K562 (cell line): ENCODE results near the gene CETN2. TPM values are rescaled to one million over a fixed set of nuclear protein-coding genes. Genes with fewer than 3 reads are reported as not detected.

Source experiments
- BCOR ChIP-seq: fragments of 450-650 bp; IDR thresholded peaks from 2 replicates; pipeline ENCODE4 v1.6.1; 2016
- E2F3 ChIP-seq: fragments of 250-450 bp; sonication (Bioruptor Pico); IDR thresholded peaks from 2 replicates; pipeline ENCODE4 v1.4.0; 2020; ENCODE audit warnings: mild to moderate bottlenecking
- EP400 ChIP-seq: fragments of 450-650 bp; IDR thresholded peaks from 2 replicates; pipeline ENCODE4 v1.6.1; 2017; ENCODE audit warnings: antibody characterized with exemption, mild to moderate bottlenecking, moderate library complexity
- FOXM1 ChIP-seq, 2 experiments: fragments of 450-650 bp in 1 of 2; sonication (generic) in 1 of 2; formaldehyde crosslinking in 1 of 2; IDR thresholded peaks; 2 replicates each; pipeline versions ENCODE4 v1.6.1 to v1.9.0; 2017 to 2022; ENCODE audit warnings: low read depth in 2 of 2, mild to moderate bottlenecking in 2 of 2, missing genetic modification reagents in 1 of 2, moderate library complexity in 1 of 2
- KDM1A ChIP-seq, 2 experiments: fragments of 450-650 bp; IDR thresholded peaks; 2 replicates each; pipeline ENCODE4 v1.6.1; 2016; ENCODE audit warnings: mild to moderate bottlenecking in 2 of 2
- LARP7 ChIP-seq: fragments of 450-650 bp; IDR thresholded peaks from 2 replicates; pipeline ENCODE4 v1.6.1; 2016
- MAZ ChIP-seq, 2 experiments: fragments of 450-650 bp in 1 of 2; sonication (generic) in 1 of 2; formaldehyde crosslinking; IDR thresholded peaks in 1 of 2; conservative IDR thresholded peaks in 1 of 2; 2 replicates each; pipeline versions ENCODE4 v1.4.0 to v1.5.0; 2020; ENCODE audit warnings: mild to moderate bottlenecking in 1 of 2, missing genetic modification reagents in 1 of 2
- MCM5 ChIP-seq: fragments of 450-650 bp; IDR thresholded peaks from 2 replicates; pipeline ENCODE4 v1.6.1; 2016; ENCODE audit warnings: low read depth
- MECOM ChIP-seq: fragments of 250-450 bp; sonication (Bioruptor Pico); IDR thresholded peaks from 2 replicates; pipeline ENCODE4 v1.8.0; 2022; ENCODE audit warnings: inconsistent platforms
- RBM25 ChIP-seq: fragments of 200-400 bp; formaldehyde crosslinking; IDR thresholded peaks from 2 replicates; pipeline ENCODE4 v1.6.1; 2018; ENCODE audit warnings: low read length, low read depth, moderate library complexity; ENCODE audit not compliant: severe bottlenecking
- VEZF1 ChIP-seq: fragments of 200-800 bp; sonication (Bioruptor generic); IDR thresholded peaks from 2 replicates; pipeline ENCODE4 v1.6.1; 2017; ENCODE audit warnings: missing genetic modification characterization, missing compliant biosample characterization
- ZBTB7A ChIP-seq: IDR thresholded peaks from 2 replicates; pipeline ENCODE4 v1.6.1; 2011; ENCODE audit warnings: low read depth, mild to moderate bottlenecking, low read length, moderate library complexity, borderline replicate concordance; ENCODE audit not compliant: control insufficient read depth
- ZBTB8A ChIP-seq: fragments of 450-650 bp; IDR thresholded peaks from 2 replicates; pipeline ENCODE4 v1.6.1; 2018; ENCODE audit warnings: mild to moderate bottlenecking, moderate library complexity; ENCODE audit not compliant: partially characterized antibody
- ZNF146 ChIP-seq: IDR thresholded peaks from one replicate; pipeline ENCODE4 v1.6.1; 2018; ENCODE audit warnings: missing compliant biosample characterization; ENCODE audit not compliant: unreplicated experiment
- polyA plus RNA-seq, 8 experiments: library from polyadenylated mRNA; depleted of rRNA in 4 of 8; stranded (reverse) in 5 of 8; unstranded in 3 of 8; fragments of >200 nt; fragmentation: Nextera tagmentation in 2 of 8; fragmentation: Illumina TruSeq in 1 of 8; extraction: Ambion mirVana in 2 of 8; extraction: Trizol in 1 of 8; gene quantifications; 2 replicates each; pipeline versions ENCODE4 v1.2.1 to v1.2.3, GENCODE V29; 2011 to 2014; ENCODE audit warnings: inconsistent platforms in 1 of 8, missing spikeins in 1 of 8
- total RNA-seq, 7 experiments: library from RNA; depleted of rRNA in 6 of 7; stranded (reverse); fragments of >200 nt in 6 of 7; fragmentation: Illumina TruSeq in 2 of 7; extraction: Trizol in 2 of 7; gene quantifications; 2 replicates each; pipeline versions ENCODE4 v1.2.1 to v1.2.3, GENCODE V29; 2011 to 2021; ENCODE audit warnings: low replicate concordance in 1 of 7
- TF ChIP-seq, protein P1 (sequence below): sonication (generic); formaldehyde crosslinking; IDR thresholded peaks from 2 replicates; pipeline ENCODE4 v1.8.0; 2022; ENCODE audit warnings: mild to moderate bottlenecking, missing genetic modification reagents
- TF ChIP-seq, protein P2 (sequence below): sonication (generic); formaldehyde crosslinking; IDR thresholded peaks from 2 replicates; pipeline ENCODE4 v1.8.1; 2023; ENCODE audit warnings: mild to moderate bottlenecking, missing genetic modification reagents, moderate library complexity

The CETN2 gene
- total and polyA plus RNA-seq, 9 of the 15 experiments (the other 6 are each of a cell fraction or from before 2014, with no cell fraction given) = 16.7 to 37.1 (median 27.6) TPM

- TF ChIP-seq FOXM1 (IDR thresholded peaks at IDR 0.05; ENCODE audit: low read depth) (no peak), FOXM1 (CRISPR knock-in tag; IDR thresholded peaks at IDR 0.05; ENCODE audit: low read depth) (no peak), EP400 (no peak), MAZ (CRISPR knock-in tag; conservative IDR thresholded peaks at IDR 0.05 in 1 of 2, IDR thresholded peaks at IDR 0.05 in 1 of 2) (no peak), LARP7 (no peak), ZBTB8A (no peak), E2F3 (no peak), KDM1A (IDR thresholded peaks at IDR 0.05) (peak; percentile 55 to 64; a peak in 3 of 4 replicates), MECOM (CRISPR knock-in tag) (no peak), BCOR (peak; percentile 93), MCM5 (no peak), VEZF1 (CRISPR knock-in tag) (no peak), RBM25 (peak; percentile 91), ZBTB7A (no peak), ZNF146 (CRISPR knock-in tag) (no peak)
- TF ChIP-seq, protein P1, sequence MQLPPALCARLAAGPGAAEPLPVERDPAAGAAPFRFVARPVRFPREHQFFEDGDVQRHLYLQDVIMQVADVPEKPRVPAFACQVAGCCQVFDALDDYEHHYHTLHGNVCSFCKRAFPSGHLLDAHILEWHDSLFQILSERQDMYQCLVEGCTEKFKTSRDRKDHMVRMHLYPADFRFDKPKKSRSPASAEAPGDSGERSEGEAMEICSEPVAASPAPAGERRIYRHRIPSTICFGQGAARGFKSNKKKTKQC (CRISPR knock-in tag) = no peak
- TF ChIP-seq, protein P2, sequence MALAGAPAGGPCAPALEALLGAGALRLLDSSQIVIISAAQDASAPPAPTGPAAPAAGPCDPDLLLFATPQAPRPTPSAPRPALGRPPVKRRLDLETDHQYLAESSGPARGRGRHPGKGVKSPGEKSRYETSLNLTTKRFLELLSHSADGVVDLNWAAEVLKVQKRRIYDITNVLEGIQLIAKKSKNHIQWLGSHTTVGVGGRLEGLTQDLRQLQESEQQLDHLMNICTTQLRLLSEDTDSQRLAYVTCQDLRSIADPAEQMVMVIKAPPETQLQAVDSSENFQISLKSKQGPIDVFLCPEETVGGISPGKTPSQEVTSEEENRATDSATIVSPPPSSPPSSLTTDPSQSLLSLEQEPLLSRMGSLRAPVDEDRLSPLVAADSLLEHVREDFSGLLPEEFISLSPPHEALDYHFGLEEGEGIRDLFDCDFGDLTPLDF (CRISPR knock-in tag) = no peak
Measured at GRCh38 chrX:152832520-152832919, 2.0 kb upstream of the CETN2 start (continued).
